HEK293T (cell line): Measurements from ENCODE around the gene HSPB9.

Source experiments
- CTCF ChIA-PET: fragments of 350-600 bp; formaldehyde crosslinking; extraction: SDS; loops from one replicate; lab custom pipeline; 2021; ENCODE audit warnings: antibody characterized with exemption, inconsistent platforms; lab: Yijun Ruan, JAX
- POLR2A ChIA-PET: fragments of 350-600 bp; formaldehyde crosslinking; extraction: SDS; loops from one replicate; lab custom pipeline; 2020; ENCODE audit warnings: antibody characterized with exemption, inconsistent platforms; lab: Yijun Ruan, JAX
- DNase-seq: peaks from one replicate; pipeline ENCODE4 v3.0.0; 2012; ENCODE audit warnings: mixed read lengths; ENCODE audit errors: extremely low spot score
- ARNT ChIP-seq: fragments of 450-650 bp; IDR thresholded peaks from 2 replicates; pipeline ENCODE4 v1.6.1; 2017; ENCODE audit warnings: mild to moderate bottlenecking
- BHLHE40 ChIP-seq: fragments of 450-650 bp; IDR thresholded peaks from 2 replicates; pipeline ENCODE4 v1.6.1; 2016; ENCODE audit warnings: mild to moderate bottlenecking, moderate library complexity, borderline replicate concordance
- CTBP1 ChIP-seq: fragments of 450-650 bp; IDR thresholded peaks from 2 replicates; pipeline ENCODE4 v1.6.1; 2016; ENCODE audit warnings: borderline replicate concordance
- ELF4 ChIP-seq: fragments of 450-650 bp; IDR thresholded peaks from 2 replicates; pipeline ENCODE4 v1.6.1; 2017; ENCODE audit warnings: antibody characterized with exemption
- FOXA1 ChIP-seq: fragments of 450-650 bp; IDR thresholded peaks from 2 replicates; pipeline ENCODE4 v1.6.1; 2016; ENCODE audit warnings: mild to moderate bottlenecking
- FOXK2 ChIP-seq: fragments of 450-650 bp; IDR thresholded peaks from 2 replicates; pipeline ENCODE4 v1.6.1; 2016; ENCODE audit warnings: mild to moderate bottlenecking
- FOXM1 ChIP-seq: fragments of 450-650 bp; IDR thresholded peaks from 2 replicates; pipeline ENCODE4 v1.6.1; 2017; ENCODE audit warnings: mild to moderate bottlenecking, borderline replicate concordance
- HDGF ChIP-seq: fragments of 450-650 bp; IDR thresholded peaks from 2 replicates; pipeline ENCODE4 v1.6.1; 2017; ENCODE audit warnings: antibody characterized with exemption, borderline replicate concordance
- L3MBTL2 ChIP-seq: fragments of 450-650 bp; conservative IDR thresholded peaks from 2 replicates; pipeline ENCODE4 v1.6.1; 2016; ENCODE audit warnings: mild to moderate bottlenecking
- LEF1 ChIP-seq: fragments of 450-650 bp; IDR thresholded peaks from 2 replicates; pipeline ENCODE4 v1.6.1; 2017; ENCODE audit warnings: mild to moderate bottlenecking, borderline replicate concordance
- NFRKB ChIP-seq: fragments of 450-650 bp; IDR thresholded peaks from 2 replicates; pipeline ENCODE4 v1.6.1; 2016; ENCODE audit warnings: mild to moderate bottlenecking, moderate library complexity
- SP1 ChIP-seq: fragments of 450-650 bp; IDR thresholded peaks from 2 replicates; pipeline ENCODE4 v1.6.1; 2017
- SUZ12 ChIP-seq: fragments of 450-650 bp; IDR thresholded peaks from 2 replicates; pipeline ENCODE4 v1.6.1; 2016; ENCODE audit warnings: mild to moderate bottlenecking
- TARDBP ChIP-seq: fragments of 450-650 bp; IDR thresholded peaks from 2 replicates; pipeline ENCODE4 v1.6.1; 2016
- ZNF384 ChIP-seq: fragments of 450-650 bp; IDR thresholded peaks from 2 replicates; pipeline ENCODE4 v1.6.1; 2016
- TF ChIP-seq, protein P1 (sequence below): fragments of 450-650 bp; IDR thresholded peaks from 2 replicates; pipeline ENCODE4 v1.6.1; 2016

HSPB9 gene

DNA sequence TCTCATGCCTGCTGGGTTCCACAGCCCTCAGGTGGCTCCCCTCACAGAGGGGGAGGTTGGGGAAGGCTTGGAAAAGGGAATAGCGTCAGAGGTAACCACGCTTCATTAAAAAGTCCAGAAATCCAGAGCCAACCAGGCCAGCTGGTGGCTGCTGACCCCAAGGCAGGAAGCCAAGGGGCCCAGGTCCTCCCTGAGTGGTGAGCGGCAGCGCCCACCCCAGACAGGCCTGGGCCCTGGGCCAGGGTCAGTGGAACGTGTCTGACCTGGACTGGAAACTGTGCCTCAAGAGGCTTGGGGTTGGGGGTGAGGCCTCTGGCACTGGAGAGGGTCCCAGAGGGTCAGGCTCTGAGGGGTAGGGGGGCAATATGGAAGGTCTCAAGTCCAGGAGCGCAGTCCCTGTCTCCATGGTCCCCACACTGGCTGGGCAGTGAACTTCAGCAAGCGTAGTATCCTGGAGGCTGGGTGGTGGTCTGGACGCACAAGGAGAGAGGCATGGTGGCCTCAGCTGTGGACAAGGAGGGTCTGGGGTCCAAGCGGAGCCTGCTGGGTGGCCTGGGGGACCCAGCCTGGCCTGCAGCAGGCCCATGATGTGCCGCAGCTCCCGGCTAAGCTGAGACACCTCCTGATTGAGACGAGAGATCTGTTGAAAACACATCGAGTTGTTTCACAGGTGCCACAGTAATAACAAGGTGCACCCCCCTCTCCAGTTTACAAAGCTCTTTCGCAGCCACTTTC is 37.4 kb downstream of the HSPB9 start:
- ChIA-PET CTCF (interaction anchor here (0.6 kb wide), 1 partner anchor 27 kb away, joined by 4 read pairs; no protein-coding TSS in a partner anchor), POLR2A (interaction anchor here (1.1 to 1.4 kb wide), 2 partner anchors 39 to 142 kb away, joined by 4 read pairs; partner anchors contain the start of genes DNAJC7 and KAT2A)
- no peak for DNase-seq
- TF ChIP-seq L3MBTL2 = no peak
- no peak for TF ChIP-seq FOXK2
- no peak for TF ChIP-seq TARDBP
- no peak for TF ChIP-seq ELF4
- TF ChIP-seq ARNT = no peak
- no peak for TF ChIP-seq FOXA1
- TF ChIP-seq LEF1 = no peak
- no peak for TF ChIP-seq ZNF384
- no peak for TF ChIP-seq SUZ12
- TF ChIP-seq CTBP1 = no peak
- TF ChIP-seq FOXM1 = no peak
- TF ChIP-seq HDGF = no peak
- no peak for TF ChIP-seq SP1
- TF ChIP-seq, protein P1, sequence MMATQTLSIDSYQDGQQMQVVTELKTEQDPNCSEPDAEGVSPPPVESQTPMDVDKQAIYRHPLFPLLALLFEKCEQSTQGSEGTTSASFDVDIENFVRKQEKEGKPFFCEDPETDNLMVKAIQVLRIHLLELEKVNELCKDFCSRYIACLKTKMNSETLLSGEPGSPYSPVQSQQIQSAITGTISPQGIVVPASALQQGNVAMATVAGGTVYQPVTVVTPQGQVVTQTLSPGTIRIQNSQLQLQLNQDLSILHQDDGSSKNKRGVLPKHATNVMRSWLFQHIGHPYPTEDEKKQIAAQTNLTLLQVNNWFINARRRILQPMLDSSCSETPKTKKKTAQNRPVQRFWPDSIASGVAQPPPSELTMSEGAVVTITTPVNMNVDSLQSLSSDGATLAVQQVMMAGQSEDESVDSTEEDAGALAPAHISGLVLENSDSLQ = no peak
- TF ChIP-seq NFRKB = no peak
- no peak for TF ChIP-seq BHLHE40

GRCh38 chr17:42160531-42160910 is 37.9 kb downstream of the HSPB9 start:
- ChIA-PET POLR2A (interaction anchor here (1.1 kb wide), 1 partner anchor 143 kb away, joined by 4 read pairs; the partner anchor contains the start of gene DNAJC7), CTCF (interaction anchor here (0.6 kb wide), 1 partner anchor 27 kb away, joined by 4 read pairs; no protein-coding TSS in a partner anchor)
- DNase-seq = no peak
- TF ChIP-seq FOXM1 (no peak), LEF1 (no peak), SP1 (no peak), ZNF384 (no peak), FOXK2 (no peak), BHLHE40 (no peak), FOXA1 (no peak), ARNT (no peak), TARDBP (no peak), L3MBTL2 (no peak), NFRKB (no peak), CTBP1 (no peak), ELF4 (no peak), HDGF (no peak)
- TF ChIP-seq, protein P1 = no peak

DNA sequence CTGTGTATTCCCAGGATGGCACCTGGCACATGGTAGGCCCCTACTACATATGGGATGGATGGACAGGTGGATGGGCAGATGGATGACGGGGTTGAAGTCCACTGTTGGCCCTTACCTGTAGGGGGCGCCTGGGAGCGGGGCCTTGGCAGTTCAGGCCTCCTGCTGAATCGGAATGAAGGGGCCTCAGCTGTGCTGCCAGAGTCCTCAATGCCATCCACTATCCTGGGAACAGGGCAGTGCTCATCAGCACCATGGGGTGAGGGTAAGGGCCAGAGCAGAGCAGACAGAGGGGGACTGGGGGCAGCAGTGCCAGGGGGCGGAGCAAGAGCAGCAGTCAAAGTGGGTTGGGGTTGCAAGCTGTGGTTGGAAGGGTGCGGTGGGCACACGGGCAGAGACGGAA is 40.5 kb downstream of the HSPB9 start:
- ChIA-PET POLR2A (no interaction called here), CTCF (interaction anchor here (0.9 to 1.3 kb wide), 4 partner anchors 9 to 59 kb away, joined by 3 to 7 read pairs (median 4); partner anchors contain the start of gene KCNH4)
- TF ChIP-seq HDGF (0 out of 2 replicates have a peak, but pooled peaks have one; percentile 31), FOXM1 (no peak)
- TF ChIP-seq, protein P1 = peak; percentile 46
- peak; percentile 71 for DNase-seq

GRCh38 chr17:42163696-42164407 is 41.2 kb downstream of the HSPB9 start:
- ChIA-PET POLR2A (no interaction called here), CTCF (interaction anchor here (0.9 to 1.3 kb wide), 3 partner anchors 18 to 58 kb away, joined by 4 to 7 read pairs (median 5); partner anchors contain the start of gene KCNH4)

GRCh38 chr17:42165751-42166150 is 43.1 kb downstream of the HSPB9 start:
- ChIA-PET POLR2A (no interaction called here), CTCF (no interaction called here)
- no peak for DNase-seq
- TF ChIP-seq FOXM1 (no peak), ELF4 (no peak), ARNT (no peak), BHLHE40 (no peak), SP1 (no peak), CTBP1 (no peak), ZNF384 (no peak), LEF1 (no peak), TARDBP (no peak)

More at GRCh38 chr17:42163696-42164407, 41.2 kb downstream of the HSPB9 start:
- DNase-seq = no peak
- TF ChIP-seq SP1 (no peak), FOXK2 (no peak), ARNT (no peak), FOXA1 (no peak), ZNF384 (no peak), SUZ12 (no peak), LEF1 (no peak), ELF4 (no peak), FOXM1 (no peak), TARDBP (no peak), NFRKB (no peak)
